ENCODE results near the gene DNLZ.

DNA sequence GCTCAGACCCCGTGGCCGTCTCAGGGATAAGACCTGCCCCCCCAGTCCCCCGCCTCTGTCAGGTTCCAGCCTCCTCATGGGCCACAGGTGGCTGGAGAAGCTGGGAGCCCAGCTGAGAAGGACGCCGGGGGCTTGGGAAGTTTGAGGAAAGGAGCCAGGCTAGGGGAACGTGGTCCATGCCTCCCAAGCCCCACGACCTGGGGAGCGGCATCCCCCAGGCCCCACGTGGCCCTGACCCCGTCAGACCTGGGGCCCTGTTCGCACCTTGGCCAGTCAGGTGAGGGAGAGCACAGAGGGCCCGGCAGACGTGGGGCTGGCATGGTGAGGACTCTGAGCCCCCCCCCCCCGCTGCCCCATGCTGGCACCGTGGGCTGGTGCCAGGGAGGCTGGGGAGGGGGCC, 32.5 kb downstream of the DNLZ start:
- no peak for TF ChIP-seq DNMT1 (IDR thresholded peaks at IDR 0.05)
- no peak for TF ChIP-seq EP300 (IDR thresholded peaks at IDR 0.05; ENCODE audit: low read length)
- no peak for TF ChIP-seq CBX5 (IDR thresholded peaks at IDR 0.05; ENCODE audit: borderline replicate concordance, low read depth)
- TF ChIP-seq NR4A1 (CRISPR knock-in tag; IDR thresholded peaks at IDR 0.05): no peak
- TF ChIP-seq NR4A1 (tag; IDR thresholded peaks at IDR 0.05): no peak
- TF ChIP-seq, protein P1, sequence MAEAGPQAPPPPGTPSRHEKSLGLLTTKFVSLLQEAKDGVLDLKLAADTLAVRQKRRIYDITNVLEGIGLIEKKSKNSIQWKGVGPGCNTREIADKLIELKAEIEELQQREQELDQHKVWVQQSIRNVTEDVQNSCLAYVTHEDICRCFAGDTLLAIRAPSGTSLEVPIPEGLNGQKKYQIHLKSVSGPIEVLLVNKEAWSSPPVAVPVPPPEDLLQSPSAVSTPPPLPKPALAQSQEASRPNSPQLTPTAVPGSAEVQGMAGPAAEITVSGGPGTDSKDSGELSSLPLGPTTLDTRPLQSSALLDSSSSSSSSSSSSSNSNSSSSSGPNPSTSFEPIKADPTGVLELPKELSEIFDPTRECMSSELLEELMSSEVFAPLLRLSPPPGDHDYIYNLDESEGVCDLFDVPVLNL (CRISPR knock-in tag; IDR thresholded peaks at IDR 0.05; ENCODE audit: low read depth): no peak
- TF ChIP-seq ETV6 (IDR thresholded peaks at IDR 0.05; ENCODE audit: borderline replicate concordance in 1 of 2, low read depth in 2 of 2, low read length in 1 of 2): no peak
- TF ChIP-seq ETV6 (CRISPR knock-in tag; IDR thresholded peaks at IDR 0.05; ENCODE audit: borderline replicate concordance): no peak

Measured in K562 (cell line).